ENCODE data around the gene WTIP. TPM values are rescaled to one million over a fixed set of nuclear protein-coding genes. Genes with fewer than 3 reads are reported as not detected.
A peak's percentile ranks its signal among the peaks of the same experiment; 100 is the strongest.

WTIP gene
- 28.0 and 40.6 TPM in 2 replicates for total RNA-seq

DNA sequence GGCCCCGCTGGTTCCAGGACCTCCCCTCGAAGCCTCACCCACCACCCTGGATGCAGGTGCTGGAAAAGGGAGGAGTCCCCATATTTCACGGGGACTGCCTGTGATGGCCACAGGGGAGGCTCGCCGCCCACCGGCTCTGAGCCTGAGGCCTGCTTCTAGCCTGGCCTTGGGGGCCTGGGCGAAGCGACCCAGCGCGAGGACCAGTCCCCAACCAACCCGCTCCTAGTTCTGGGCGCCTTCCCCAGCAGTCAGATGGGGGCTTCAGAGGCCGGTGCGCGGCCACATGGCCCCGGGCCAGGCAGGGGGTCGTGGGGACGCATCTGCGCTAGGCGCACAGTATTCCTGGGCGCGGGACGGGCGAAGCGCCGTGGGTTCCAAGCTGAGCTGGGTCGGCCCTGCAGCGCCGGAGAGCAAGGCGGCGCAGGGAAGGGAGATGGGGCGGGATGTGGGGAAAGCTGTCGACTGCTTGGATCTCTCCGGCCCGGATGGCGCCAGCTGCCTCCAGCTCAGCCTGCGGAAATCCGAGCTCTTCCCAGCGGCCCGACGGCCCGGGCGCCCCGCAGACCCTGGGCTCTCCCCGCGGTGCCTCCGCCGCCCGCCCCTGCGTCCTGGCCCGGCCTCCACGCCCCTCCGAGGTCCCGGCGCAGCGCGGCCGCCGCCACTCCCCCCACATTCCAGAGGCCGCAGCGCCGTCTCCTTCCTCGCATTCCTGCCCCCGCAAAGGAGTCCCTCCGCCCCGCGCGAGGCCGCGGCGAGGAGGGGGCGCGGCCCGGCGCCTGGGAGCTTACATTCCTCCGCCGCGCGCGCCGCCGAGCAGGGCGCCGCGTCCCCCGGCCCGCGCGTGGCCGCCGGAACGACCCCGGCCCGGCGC is at the start of gene WTIP:
WTIP (plus strand) TSS at position 788 of the 871 bp plus-strand sequence. CDS start 217 bp downstream, outside the sequence.
- TF ChIP-seq, protein P1, sequence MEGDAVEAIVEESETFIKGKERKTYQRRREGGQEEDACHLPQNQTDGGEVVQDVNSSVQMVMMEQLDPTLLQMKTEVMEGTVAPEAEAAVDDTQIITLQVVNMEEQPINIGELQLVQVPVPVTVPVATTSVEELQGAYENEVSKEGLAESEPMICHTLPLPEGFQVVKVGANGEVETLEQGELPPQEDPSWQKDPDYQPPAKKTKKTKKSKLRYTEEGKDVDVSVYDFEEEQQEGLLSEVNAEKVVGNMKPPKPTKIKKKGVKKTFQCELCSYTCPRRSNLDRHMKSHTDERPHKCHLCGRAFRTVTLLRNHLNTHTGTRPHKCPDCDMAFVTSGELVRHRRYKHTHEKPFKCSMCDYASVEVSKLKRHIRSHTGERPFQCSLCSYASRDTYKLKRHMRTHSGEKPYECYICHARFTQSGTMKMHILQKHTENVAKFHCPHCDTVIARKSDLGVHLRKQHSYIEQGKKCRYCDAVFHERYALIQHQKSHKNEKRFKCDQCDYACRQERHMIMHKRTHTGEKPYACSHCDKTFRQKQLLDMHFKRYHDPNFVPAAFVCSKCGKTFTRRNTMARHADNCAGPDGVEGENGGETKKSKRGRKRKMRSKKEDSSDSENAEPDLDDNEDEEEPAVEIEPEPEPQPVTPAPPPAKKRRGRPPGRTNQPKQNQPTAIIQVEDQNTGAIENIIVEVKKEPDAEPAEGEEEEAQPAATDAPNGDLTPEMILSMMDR (IDR thresholded peaks at IDR 0.05; ENCODE audit: insufficient read depth, low read depth, low read length): no peak
- peak; percentile 89 for DNase-seq (ENCODE audit: low read depth)
- peak within 1 kb of the TSS; percentile 78 for H3K4me3 ChIP-seq (ENCODE audit: low read depth, low read length)

DNA sequence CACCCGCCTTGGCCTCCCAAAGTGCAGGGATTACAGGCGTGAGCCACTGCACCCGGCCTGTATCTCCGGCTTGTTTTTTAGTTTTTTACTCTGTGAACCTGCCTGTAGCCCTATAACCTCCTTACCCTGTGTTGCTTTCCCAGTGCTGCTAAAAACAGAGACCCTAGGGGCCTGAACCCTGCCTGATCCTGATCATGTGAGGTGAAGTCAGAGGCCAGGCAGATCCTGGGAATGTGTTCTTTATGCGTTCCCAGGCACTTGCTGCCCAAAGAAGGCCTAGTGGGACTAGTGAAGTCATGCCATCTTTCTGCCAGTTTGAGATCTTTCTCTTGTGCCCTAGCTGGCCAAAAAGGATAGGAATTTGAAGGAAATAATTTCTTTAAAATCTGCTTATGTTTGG is 48.8 kb upstream of the WTIP start:
- no peak overlapping the region for H3K4me3 ChIP-seq (ENCODE audit: low read depth, low read length)
- DNase-seq (ENCODE audit: low read depth): peak; percentile 86
- TF ChIP-seq, protein P1 (IDR thresholded peaks at IDR 0.05; ENCODE audit: insufficient read depth, low read depth, low read length): no peak

DNA sequence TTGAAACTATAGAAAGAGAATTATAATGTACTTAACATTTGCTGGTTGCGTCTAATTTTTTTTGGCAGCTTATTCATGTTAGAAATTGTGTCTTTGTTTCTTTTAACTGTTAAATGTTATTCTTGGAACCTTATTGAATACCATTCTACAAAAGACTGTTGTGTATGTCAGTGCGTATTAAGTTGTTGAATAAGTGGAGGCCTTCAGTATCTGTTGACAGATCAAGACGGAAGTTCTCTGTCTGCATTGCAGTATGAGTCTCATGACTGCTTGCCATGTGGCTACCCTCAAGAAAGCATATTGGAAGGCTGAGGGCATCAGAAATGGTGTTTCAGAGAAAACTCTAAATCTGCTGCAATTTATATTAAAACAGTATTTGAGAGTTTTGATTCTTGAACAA is 44.8 kb upstream of the WTIP start:
- H3K4me3 ChIP-seq (ENCODE audit: low read depth, low read length): no peak overlapping the region
- TF ChIP-seq, protein P1 (IDR thresholded peaks at IDR 0.05; ENCODE audit: insufficient read depth, low read depth, low read length): no peak
- DNase-seq (ENCODE audit: low read depth): no peak

DNA sequence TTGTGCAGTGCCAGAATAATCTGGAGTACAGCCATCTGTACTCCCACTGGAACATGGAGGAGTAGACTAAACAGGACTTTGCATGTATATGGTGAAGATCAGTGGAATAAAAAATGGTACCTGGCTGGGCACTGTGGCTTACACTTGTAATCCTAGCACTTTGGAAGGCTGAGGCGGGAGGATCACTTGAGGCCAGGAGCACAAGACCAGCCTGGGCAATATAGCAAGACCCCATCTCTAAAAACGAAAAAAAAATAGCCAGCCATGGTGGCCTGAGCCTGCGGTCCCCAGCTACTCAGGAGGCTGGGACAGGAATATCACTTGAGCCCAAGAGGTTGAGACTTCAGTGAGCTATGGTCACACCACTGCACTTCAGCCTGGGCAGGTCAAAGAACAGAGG is 33.4 kb upstream of the WTIP start:
- TF ChIP-seq, protein P1 (IDR thresholded peaks at IDR 0.05; ENCODE audit: insufficient read depth, low read depth, low read length): no peak
- no peak for DNase-seq (ENCODE audit: low read depth)
- H3K4me3 ChIP-seq (ENCODE audit: low read depth, low read length): no peak overlapping the region

DNA sequence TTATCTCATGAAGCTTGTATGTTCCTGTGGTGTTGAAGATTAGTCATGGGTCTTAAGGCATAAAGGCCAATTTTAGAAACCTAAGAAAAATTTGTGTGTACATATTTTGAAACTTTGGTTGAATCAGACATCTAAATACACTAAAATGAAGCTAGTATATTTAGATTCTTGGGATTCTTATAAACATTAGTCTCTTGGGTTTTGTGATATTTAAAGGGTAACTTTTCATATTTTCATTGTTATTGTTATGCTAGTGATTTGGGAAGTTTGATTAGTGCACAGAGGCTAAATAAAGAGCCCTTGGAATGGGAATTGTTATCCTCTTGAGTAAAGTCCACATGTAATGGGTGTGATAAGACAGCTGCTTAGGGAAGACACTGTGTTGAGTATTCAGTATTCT is 28.8 kb upstream of the WTIP start:
- TF ChIP-seq, protein P1 (IDR thresholded peaks at IDR 0.05; ENCODE audit: insufficient read depth, low read depth, low read length): no peak
- DNase-seq (ENCODE audit: low read depth): peak; percentile 33
- H3K4me3 ChIP-seq (ENCODE audit: low read depth, low read length): no peak overlapping the region

DNA sequence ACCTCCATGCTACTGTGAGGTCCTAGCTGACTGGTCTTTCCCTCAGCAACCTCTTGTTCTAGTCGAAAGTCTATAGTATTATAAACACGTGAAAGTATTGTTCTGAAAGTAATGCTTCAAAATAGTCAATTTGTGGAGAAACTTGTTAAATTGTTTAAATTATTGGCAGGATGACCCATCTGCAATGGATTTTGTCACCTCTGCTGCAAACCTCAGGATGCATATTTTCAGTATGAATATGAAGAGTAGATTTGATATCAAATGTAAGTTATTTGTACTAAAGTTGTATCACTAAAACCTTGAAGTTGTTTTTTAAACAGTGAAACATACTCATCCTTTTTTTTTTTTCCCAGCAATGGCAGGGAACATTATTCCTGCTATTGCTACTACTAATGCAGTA is 27.5 kb upstream of the WTIP start:
- TF ChIP-seq, protein P1 (IDR thresholded peaks at IDR 0.05; ENCODE audit: insufficient read depth, low read depth, low read length): no peak
- DNase-seq (ENCODE audit: low read depth): no peak
- no peak overlapping the region for H3K4me3 ChIP-seq (ENCODE audit: low read depth, low read length)
